ENCODE measurements around the gene MAOA. TPM values are rescaled to one million over a fixed set of nuclear protein-coding genes. Genes with fewer than 3 reads are reported as not detected.

MAOA gene
- total and polyA plus RNA-seq, 2 experiments from 2014 or later = 0.09 TPM; not detected in 1

GRCh38 chrX:43702660-43703059 lies 46.6 kb downstream of the MAOA start:
- Histone ChIP-seq H3K9ac (no peak overlapping the region), H3K27ac (no peak overlapping the region), H3K4me3 (no peak overlapping the region), H3K27me3 (replicated peaks; ENCODE audit: insufficient read depth) (no peaks in the 10 kb centered on the region), H3K4me2 (ENCODE audit: unreplicated experiment) (no peak overlapping the region), H3F3A (ENCODE audit: insufficient read depth) (no peaks in the 10 kb centered on the region), H3K36me3 (ENCODE audit: low read depth) (no peaks in the 10 kb centered on the region), H3K4me1 (ENCODE audit: insufficient read depth) (peaks cover 4% of the 10 kb centered on the region; the same call in 1 of the 2 replicates), H4K20me1 (ENCODE audit: insufficient read depth) (no peaks in the 10 kb centered on the region), H3K79me2 (ENCODE audit: insufficient read depth) (no peaks in the 10 kb centered on the region), H2AFZ (no peak overlapping the region), H3K9me2 (ENCODE audit: insufficient read depth) (no peaks in the 10 kb centered on the region), H3K9me3 (ENCODE audit: low read depth) (no peaks in the 10 kb centered on the region)
- no peak for TF ChIP-seq EZH2phosphoT487 (IDR thresholded peaks at IDR 0.05; ENCODE audit: insufficient read depth, low read depth)
- no peak for TF ChIP-seq EZH2 (IDR thresholded peaks at IDR 0.05; ENCODE audit: insufficient read depth, poor library complexity, severe bottlenecking)
- in situ Hi-C loops (cut with MboI) = no loop called here
- DNase-seq = no peak
- WGBS, 2 experiments (ENCODE audit: low coverage in 1 of 2, low lambda C conversion rate in 2 of 2, missing lambda C conversion rate in 2 of 2) = 90 to 92% methylated on average over 2 of the region's 2 CpGs

- Histone ChIP-seq H3K9me3 (ENCODE audit: low read depth) (no peaks in the 10 kb centered on the region), H3K4me2 (ENCODE audit: unreplicated experiment) (no peak overlapping the region), H3K9ac (no peak overlapping the region), H3K36me3 (ENCODE audit: low read depth) (no peaks in the 10 kb centered on the region), H3K79me2 (ENCODE audit: insufficient read depth) (no peaks in the 10 kb centered on the region), H3K27ac (no peak overlapping the region), H3K4me3 (no peak overlapping the region), H3F3A (ENCODE audit: insufficient read depth) (no peaks in the 10 kb centered on the region), H3K4me1 (ENCODE audit: insufficient read depth) (peaks cover 4% of the 10 kb centered on the region; the same call in 1 of the 2 replicates), H3K27me3 (replicated peaks; ENCODE audit: insufficient read depth) (no peaks in the 10 kb centered on the region), H2AFZ (no peak overlapping the region), H3K9me2 (ENCODE audit: insufficient read depth) (no peaks in the 10 kb centered on the region), H4K20me1 (ENCODE audit: insufficient read depth) (no peaks in the 10 kb centered on the region)
- in situ Hi-C loops (cut with MboI) = no loop called here
- TF ChIP-seq EZH2phosphoT487 (IDR thresholded peaks at IDR 0.05; ENCODE audit: insufficient read depth, low read depth) (no peak), EZH2 (IDR thresholded peaks at IDR 0.05; ENCODE audit: insufficient read depth, poor library complexity, severe bottlenecking) (no peak)
- DNase-seq = peak; percentile 27
- 10 to 12% methylated on average over 4 of the region's 4 CpGs for WGBS, 2 experiments (ENCODE audit: low coverage in 1 of 2, low lambda C conversion rate in 2 of 2, missing lambda C conversion rate in 2 of 2)
Observed at GRCh38 chrX:43703211-43703791, 47.2 kb downstream of the MAOA start.

DNA sequence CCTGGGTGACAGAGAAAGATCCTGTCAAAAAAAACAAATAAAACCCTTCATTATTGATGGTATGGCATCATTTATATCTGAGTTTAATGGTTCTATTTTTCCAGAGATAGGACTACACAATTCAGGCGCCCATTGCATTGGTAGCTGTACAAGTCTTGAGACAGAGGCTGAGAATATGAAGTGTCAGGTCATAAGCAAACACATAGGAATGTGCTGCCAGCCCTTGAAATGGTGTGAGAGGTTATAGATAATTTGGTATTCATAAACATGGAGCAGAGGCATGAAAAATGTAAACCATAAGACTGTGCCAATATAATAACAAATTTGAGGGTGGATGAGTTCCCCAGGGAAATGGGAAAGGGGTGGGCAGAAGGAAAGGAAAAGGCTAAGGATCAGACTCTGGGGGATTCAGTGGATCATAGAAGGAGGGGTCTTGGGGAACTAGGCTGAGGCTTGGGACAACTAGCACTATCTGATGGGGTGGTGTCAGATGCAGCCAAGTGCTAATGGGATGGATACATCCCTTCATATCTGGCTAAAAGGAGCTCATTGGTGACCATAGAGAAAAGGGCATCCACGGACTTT lies 50.8 kb downstream of the MAOA start:
- Histone ChIP-seq H3F3A (ENCODE audit: insufficient read depth) (no peaks in the 10 kb centered on the region), H3K4me1 (ENCODE audit: insufficient read depth) (peaks cover 4% of the 10 kb centered on the region; the same call in 1 of the 2 replicates), H4K20me1 (ENCODE audit: insufficient read depth) (no peaks in the 10 kb centered on the region), H2AFZ (no peak overlapping the region), H3K9me2 (ENCODE audit: insufficient read depth) (no peaks in the 10 kb centered on the region), H3K36me3 (ENCODE audit: low read depth) (no peaks in the 10 kb centered on the region), H3K27me3 (replicated peaks; ENCODE audit: insufficient read depth) (no peaks in the 10 kb centered on the region), H3K27ac (no peak overlapping the region), H3K4me2 (ENCODE audit: unreplicated experiment) (no peak overlapping the region), H3K9ac (no peak overlapping the region), H3K9me3 (ENCODE audit: low read depth) (no peaks in the 10 kb centered on the region), H3K4me3 (no peak overlapping the region), H3K79me2 (ENCODE audit: insufficient read depth) (no peaks in the 10 kb centered on the region)
- peak; percentile 2 for DNase-seq
- in situ Hi-C loops (cut with MboI) = no loop called here
- WGBS, 2 experiments (ENCODE audit: low coverage in 1 of 2, low lambda C conversion rate in 2 of 2, missing lambda C conversion rate in 2 of 2) = 85 to 96% methylated on average over 2 of the region's 2 CpGs
- TF ChIP-seq EZH2 (IDR thresholded peaks at IDR 0.05; ENCODE audit: insufficient read depth, poor library complexity, severe bottlenecking) = no peak
- no peak for TF ChIP-seq EZH2phosphoT487 (IDR thresholded peaks at IDR 0.05; ENCODE audit: insufficient read depth, low read depth)

GRCh38 chrX:43707812-43708548 lies 51.9 kb downstream of the MAOA start:
- TF ChIP-seq EZH2 (IDR thresholded peaks at IDR 0.05; ENCODE audit: insufficient read depth, poor library complexity, severe bottlenecking) (no peak), EZH2phosphoT487 (IDR thresholded peaks at IDR 0.05; ENCODE audit: insufficient read depth, low read depth) (no peak)
- H3F3A ChIP-seq (ENCODE audit: insufficient read depth) = no peaks in the 10 kb centered on the region
- no peaks in the 10 kb centered on the region for H3K36me3 ChIP-seq (ENCODE audit: low read depth)
- no peaks in the 10 kb centered on the region for H3K9me2 ChIP-seq (ENCODE audit: insufficient read depth)
- DNase-seq = peak; percentile 30
- 4 to 7% methylated on average over 3 of the region's 3 CpGs for WGBS, 2 experiments (ENCODE audit: low coverage in 1 of 2, low lambda C conversion rate in 2 of 2, missing lambda C conversion rate in 2 of 2)
- H3K27ac ChIP-seq = no peak overlapping the region
- H3K9me3 ChIP-seq (ENCODE audit: low read depth) = no peaks in the 10 kb centered on the region
- H3K4me3 ChIP-seq = no peak overlapping the region
- no peaks in the 10 kb centered on the region for H4K20me1 ChIP-seq (ENCODE audit: insufficient read depth)
- in situ Hi-C loops (cut with MboI) = no loop called here
- H3K4me1 ChIP-seq (ENCODE audit: insufficient read depth) = peaks cover 2% of the 10 kb centered on the region; the same call in 1 of the 2 replicates
- no peaks in the 10 kb centered on the region for H3K27me3 ChIP-seq (replicated peaks; ENCODE audit: insufficient read depth)
- H3K9ac ChIP-seq = no peak overlapping the region
- no peak overlapping the region for H2AFZ ChIP-seq
- H3K4me2 ChIP-seq (ENCODE audit: unreplicated experiment) = no peak overlapping the region
- H3K79me2 ChIP-seq (ENCODE audit: insufficient read depth) = no peaks in the 10 kb centered on the region
